Activated naive CD4-positive, alpha-beta T cell treated with anti-CD3 and anti-CD28 coated beads for 36 hours (primary cell): ENCODE data around the gene MYO1D. TPM values are rescaled to one million over a fixed set of nuclear protein-coding genes. Genes with fewer than 3 reads are reported as not detected.
A peak's percentile ranks its signal among the peaks of the same experiment; 100 is the strongest.
"Not testable (repeated sequence)": the region's sequence is repeated elsewhere in the genome, so short reads cannot be mapped to it uniquely, and the experiment has no call there.

Experiments used
- CTCF ChIA-PET: fragments of 350-600 bp; sonication (Branson Sonifier 250); formaldehyde crosslinking; loops from one replicate; lab custom pipeline; 2021; ENCODE audit warnings: antibody characterized with exemption; lab: Charles Lee
- DNase-seq: peaks from one replicate; pipeline ENCODE4 v3.0.0-alpha.2; 2020
- H3K27ac Mint-ChIP-seq: one replicate; pipeline ENCODE4 v1.8.0; 2021; ENCODE audit warnings: mild to moderate bottlenecking, mixed read lengths
- H3K27me3 Mint-ChIP-seq: one replicate; pipeline ENCODE4 v1.8.0; 2021; ENCODE audit warnings: low read depth, mixed read lengths
- H3K36me3 Mint-ChIP-seq: one replicate; pipeline ENCODE4 v1.8.0; 2021; ENCODE audit warnings: low read depth, mixed read lengths
- H3K4me1 Mint-ChIP-seq: one replicate; pipeline ENCODE4 v1.8.0; 2021; ENCODE audit warnings: low read depth, mixed read lengths
- H3K4me3 Mint-ChIP-seq: one replicate; pipeline ENCODE4 v1.8.0; 2021; ENCODE audit warnings: mild to moderate bottlenecking, moderate library complexity, mixed read lengths
- H3K9me3 Mint-ChIP-seq: one replicate; pipeline ENCODE4 v1.8.0; 2021; ENCODE audit warnings: mixed read lengths
- intact Hi-C: fragments of 100-400 bp; cut with micrococcal nuclease; formaldehyde crosslinking; loops from one replicate; pipeline ENCODE4 v1.15.1; 2023
- total RNA-seq, 2 experiments: library from RNA; stranded (reverse); gene quantifications; one replicate each; pipeline ENCODE4 v1.2.3, GENCODE V29; 2021

The MYO1D gene
- total RNA-seq, 2 experiments from 2014 or later = 6.7 to 8.3 TPM

- DNase-seq = no peak
- intact Hi-C loops = no loop called here
- H3K27me3 Mint-ChIP-seq = no peaks in the 10 kb centered on the region
- no peak overlapping the region for H3K4me3 Mint-ChIP-seq
- peaks cover 38% of the 10 kb centered on the region for H3K4me1 Mint-ChIP-seq
- H3K27ac Mint-ChIP-seq = no peak overlapping the region
- no peaks in the 10 kb centered on the region for H3K36me3 Mint-ChIP-seq
- H3K9me3 Mint-ChIP-seq = no peaks in the 10 kb centered on the region
- CTCF ChIA-PET = interaction anchor here (0.6 to 1.8 kb wide), 4 partner anchors 25 to 87 kb away, joined by 3 to 5 read pairs (median 3); no protein-coding TSS in a partner anchor
Measured at GRCh38 chr17:32549559-32549958, 327.4 kb downstream of the MYO1D start.

DNA sequence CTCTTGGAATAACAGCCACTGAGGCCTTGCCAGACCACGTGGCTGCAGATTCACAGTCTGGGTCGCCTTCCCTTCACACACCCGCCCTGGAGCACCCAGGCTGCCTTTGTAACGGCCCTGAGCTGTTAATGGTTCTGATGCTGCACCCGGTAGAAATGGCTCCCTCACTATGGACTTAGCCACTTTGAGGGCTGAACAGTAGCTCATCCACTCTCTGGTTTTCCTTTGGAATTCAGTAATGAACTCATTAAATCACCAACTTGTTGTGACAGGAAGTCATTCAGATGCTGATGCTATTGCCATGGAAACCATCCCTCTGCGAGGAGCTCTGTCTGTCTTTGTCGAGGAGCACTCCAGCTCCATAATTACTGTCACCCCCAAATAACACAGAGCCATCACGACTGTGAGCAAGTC lies 330.9 kb downstream of the MYO1D start:
- no peaks in the 10 kb centered on the region for H3K9me3 Mint-ChIP-seq
- no peak overlapping the region for H3K4me3 Mint-ChIP-seq
- intact Hi-C loops = no loop called here
- no peak for DNase-seq
- no peaks in the 10 kb centered on the region for H3K27me3 Mint-ChIP-seq
- no peaks in the 10 kb centered on the region for H3K36me3 Mint-ChIP-seq
- CTCF ChIA-PET = interaction anchor here (0.6 kb wide), 1 partner anchor 41 kb away, joined by 3 read pairs; no protein-coding TSS in a partner anchor
- H3K4me1 Mint-ChIP-seq = peaks cover 7% of the 10 kb centered on the region
- H3K27ac Mint-ChIP-seq = no peak overlapping the region

- no peak overlapping the region for H3K4me3 Mint-ChIP-seq
- CTCF ChIA-PET = interaction anchor here (0.6 kb wide), 1 partner anchor 80 kb away, joined by 5 read pairs; no protein-coding TSS in a partner anchor
- no peaks in the 10 kb centered on the region for H3K9me3 Mint-ChIP-seq
- DNase-seq = no peak
- H3K27me3 Mint-ChIP-seq = no peaks in the 10 kb centered on the region
- H3K27ac Mint-ChIP-seq = no peak overlapping the region
- no peaks in the 10 kb centered on the region for H3K36me3 Mint-ChIP-seq
- intact Hi-C loops = no loop called here
- H3K4me1 Mint-ChIP-seq = no peaks in the 10 kb centered on the region
Measured at GRCh38 chr17:32542186-32542585, 334.7 kb downstream of the MYO1D start.

DNA sequence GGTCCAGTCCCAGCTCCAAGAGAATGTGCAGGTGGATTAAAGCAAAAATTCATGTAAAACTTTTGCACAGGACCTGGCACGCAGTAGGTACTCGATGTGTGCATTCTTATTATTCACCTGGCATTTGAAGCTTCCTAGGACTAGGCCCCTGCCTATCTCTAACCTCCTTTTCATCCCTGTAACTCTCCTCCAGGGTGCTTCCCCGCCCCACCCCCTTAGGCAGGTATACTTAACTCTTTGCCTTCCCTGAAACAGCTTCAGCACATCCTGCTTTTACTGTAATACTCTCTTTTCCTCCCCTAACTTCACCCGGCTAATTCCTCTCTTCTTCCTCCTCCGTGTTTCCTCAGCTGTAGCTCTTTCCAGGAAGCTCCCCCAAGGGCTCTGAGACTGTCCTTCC lies 335.3 kb downstream of the MYO1D start:
- DNase-seq = no peak
- Mint-ChIP-seq H3K27ac (no peak overlapping the region), H3K4me3 (no peak overlapping the region), H3K27me3 (no peaks in the 10 kb centered on the region), H3K9me3 (no peaks in the 10 kb centered on the region), H3K36me3 (no peaks in the 10 kb centered on the region), H3K4me1 (no peaks in the 10 kb centered on the region)
- CTCF ChIA-PET = interaction anchor here (0.9 kb wide), 1 partner anchor 13 kb away, joined by 3 read pairs; no protein-coding TSS in a partner anchor
- intact Hi-C loops = no loop called here

DNA sequence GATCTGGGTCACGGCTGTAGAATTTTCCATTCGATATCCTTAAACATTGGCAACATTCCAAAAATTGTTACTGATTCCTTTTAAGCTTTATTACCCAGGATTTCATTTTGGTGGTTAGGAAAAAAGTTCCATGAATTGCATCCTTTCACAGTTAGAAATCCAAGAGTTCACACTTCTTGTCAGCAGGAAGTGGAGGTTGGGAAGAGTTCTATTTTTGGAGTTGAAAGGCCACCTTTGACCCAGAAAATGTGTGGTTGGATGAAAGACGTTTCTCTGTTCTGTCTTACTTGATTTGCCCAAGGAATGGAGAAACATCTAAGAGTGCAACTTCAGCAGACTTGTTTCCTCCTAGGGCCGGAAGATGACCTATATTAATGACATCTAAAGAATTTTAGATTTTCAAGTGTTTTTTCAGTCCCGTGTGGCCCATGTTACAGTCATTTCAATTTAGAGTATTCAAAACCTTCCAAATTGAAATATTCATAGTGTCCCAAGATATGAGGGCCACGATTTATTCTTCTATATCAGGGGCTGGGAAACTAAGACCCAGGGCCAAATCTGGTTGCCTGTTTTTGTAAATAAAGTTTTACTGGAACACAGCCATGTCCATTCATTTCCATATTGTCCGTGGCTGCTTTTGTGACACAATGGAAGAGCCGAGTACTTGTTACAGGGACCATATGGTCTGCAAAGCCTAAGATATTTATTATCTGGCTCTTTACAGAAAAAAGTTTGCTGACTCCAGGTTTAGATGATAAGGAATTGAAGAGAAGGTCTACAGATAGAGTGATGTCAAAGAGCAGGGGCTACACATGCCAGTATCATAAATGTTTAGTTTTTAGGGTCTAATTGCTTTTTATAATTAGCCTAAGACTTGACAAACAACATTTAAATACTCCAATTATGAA lies 339.9 kb downstream of the MYO1D start:
- Mint-ChIP-seq H3K4me1 (peaks cover 8% of the 10 kb centered on the region), H3K27me3 (no peaks in the 10 kb centered on the region), H3K36me3 (no peaks in the 10 kb centered on the region), H3K27ac (no peak overlapping the region), H3K9me3 (no peaks in the 10 kb centered on the region), H3K4me3 (no peak overlapping the region)
- intact Hi-C loops = no loop called here
- CTCF ChIA-PET = interaction anchor here (0.6 kb wide), 1 partner anchor 13 kb away, joined by 6 read pairs; no protein-coding TSS in a partner anchor
- DNase-seq = no peak

DNA sequence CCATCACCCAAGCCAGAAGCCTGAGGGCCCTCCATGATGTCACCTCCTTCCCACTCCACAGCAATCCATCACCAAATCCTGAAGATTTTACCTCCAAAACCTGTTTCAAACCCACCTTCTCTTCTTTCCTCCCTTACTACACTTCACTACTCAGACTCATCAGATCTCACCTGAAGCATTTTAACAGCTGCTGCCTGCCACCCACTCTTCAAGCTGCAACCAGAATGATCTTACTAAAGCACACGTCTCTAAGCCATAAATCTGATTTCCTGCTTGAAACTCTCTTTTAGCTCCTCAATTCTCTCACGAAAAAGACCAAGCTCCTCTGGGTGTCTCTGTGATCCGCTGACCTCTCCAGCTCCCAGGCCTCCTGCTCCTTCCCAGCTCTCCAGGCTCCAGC lies 343.6 kb downstream of the MYO1D start:
- no peaks in the 10 kb centered on the region for H3K27me3 Mint-ChIP-seq
- intact Hi-C loops = no loop called here
- H3K36me3 Mint-ChIP-seq = no peaks in the 10 kb centered on the region
- DNase-seq = peak; percentile 25
- H3K4me1 Mint-ChIP-seq = peaks cover 19% of the 10 kb centered on the region
- CTCF ChIA-PET = interaction anchor here (0.7 to 2.0 kb wide), 4 partner anchors 9 to 126 kb away, joined by 3 to 6 read pairs (median 3); no protein-coding TSS in a partner anchor
- H3K9me3 Mint-ChIP-seq = no peaks in the 10 kb centered on the region
- H3K4me3 Mint-ChIP-seq = no peak overlapping the region
- no peak overlapping the region for H3K27ac Mint-ChIP-seq

GRCh38 chr17:32529604-32530003 lies 347.3 kb downstream of the MYO1D start:
- Mint-ChIP-seq H3K4me3 (no peak overlapping the region), H3K4me1 (peaks cover 34% of the 10 kb centered on the region), H3K36me3 (no peaks in the 10 kb centered on the region), H3K27ac (no peak overlapping the region), H3K27me3 (no peaks in the 10 kb centered on the region), H3K9me3 (no peaks in the 10 kb centered on the region)
- CTCF ChIA-PET = interaction anchor here (1.0 kb wide), 2 partner anchors 38 to 46 kb away, joined by 3 read pairs; no protein-coding TSS in a partner anchor
- intact Hi-C loops = no loop called here
- no peak for DNase-seq

DNA sequence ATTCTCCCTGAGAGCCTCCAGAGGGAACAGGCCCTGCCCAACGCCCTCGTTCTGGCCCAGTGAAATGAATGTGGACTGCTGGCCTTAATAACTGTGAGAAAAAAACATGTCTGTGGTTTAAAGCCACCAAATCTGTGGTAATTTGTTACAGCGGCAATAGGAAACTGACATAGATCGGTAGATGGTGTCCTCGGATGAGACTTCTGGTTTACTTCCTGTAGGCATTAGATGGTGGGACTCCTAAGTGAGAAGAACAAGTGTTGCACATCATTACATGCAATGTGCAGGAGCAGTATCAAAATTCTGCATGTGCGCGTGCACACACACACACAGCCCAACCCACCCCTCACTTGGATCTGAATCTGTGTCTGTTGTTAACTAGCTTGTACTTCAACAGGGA lies 348.1 kb downstream of the MYO1D start:
- H3K4me1 Mint-ChIP-seq = peaks cover 42% of the 10 kb centered on the region
- CTCF ChIA-PET = interaction anchor here (1.0 to 1.6 kb wide), 3 partner anchors 13 to 41 kb away, joined by 3 to 6 read pairs (median 3); partner anchors contain the start of gene CDK5R1

GRCh38 chr17:32527146-32527545 lies 349.8 kb downstream of the MYO1D start:
- H3K4me1 Mint-ChIP-seq = peaks cover 51% of the 10 kb centered on the region
- H3K9me3 Mint-ChIP-seq = no peaks in the 10 kb centered on the region
- DNase-seq = no peak

More for the DNA sequence above, 348.1 kb downstream of the MYO1D start:
- H3K4me3 Mint-ChIP-seq = no peak overlapping the region
- no peak overlapping the region for H3K27ac Mint-ChIP-seq
- DNase-seq = no peak
- H3K27me3 Mint-ChIP-seq = no peaks in the 10 kb centered on the region
- no peaks in the 10 kb centered on the region for H3K36me3 Mint-ChIP-seq
- H3K9me3 Mint-ChIP-seq = no peaks in the 10 kb centered on the region
- intact Hi-C loops = no loop called here

GRCh38 chr17:32525122-32525521 lies 351.8 kb downstream of the MYO1D start:
- DNase-seq = no peak
- Mint-ChIP-seq H3K27me3 (no peaks in the 10 kb centered on the region), H3K4me3 (no peak overlapping the region), H3K9me3 (no peaks in the 10 kb centered on the region), H3K36me3 (no peaks in the 10 kb centered on the region), H3K4me1 (peaks cover 63% of the 10 kb centered on the region), H3K27ac (peak overlapping the region; percentile 99)
- intact Hi-C loops = loop anchor here (2.0 kb wide), 2 partner anchors 64 to 352 kb away; partner anchors contain the start of gene MYO1D
- CTCF ChIA-PET = interaction anchor here (0.6 to 1.8 kb wide), 6 partner anchors 13 to 353 kb away, joined by 3 to 6 read pairs (median 4); partner anchors contain the start of gene CDK5R1

More at GRCh38 chr17:32527146-32527545, 349.8 kb downstream of the MYO1D start:
- H3K36me3 Mint-ChIP-seq = no peaks in the 10 kb centered on the region
- intact Hi-C loops = no loop called here
- H3K27ac Mint-ChIP-seq = no peak overlapping the region
- no peaks in the 10 kb centered on the region for H3K27me3 Mint-ChIP-seq
- H3K4me3 Mint-ChIP-seq = no peak overlapping the region
- CTCF ChIA-PET = interaction anchor here (1.4 to 1.6 kb wide), 3 partner anchors 10 to 40 kb away, joined by 3 to 6 read pairs (median 4); partner anchors contain the start of gene CDK5R1

DNA sequence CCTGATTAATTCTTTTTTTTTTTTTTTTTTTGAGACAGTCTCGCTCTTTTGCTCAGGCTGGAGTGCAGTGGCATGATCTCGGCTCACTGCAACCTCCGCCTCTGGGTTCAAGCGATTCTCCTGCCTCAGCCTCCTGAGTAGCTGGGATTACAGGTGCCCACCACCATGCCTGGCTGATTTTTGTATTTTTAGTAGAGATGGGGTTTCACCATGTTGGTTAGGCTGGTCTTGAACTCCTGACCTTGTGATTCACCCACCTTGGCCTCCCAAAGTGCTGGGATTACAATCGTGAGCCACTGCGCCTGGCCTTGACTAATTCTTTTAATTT lies 352.4 kb downstream of the MYO1D start:
- not testable (repeated sequence) for H3K9me3 Mint-ChIP-seq, H3K27me3 Mint-ChIP-seq, DNase-seq, H3K36me3 Mint-ChIP-seq
- intact Hi-C loops = loop anchor here (1.0 to 5.0 kb wide), 6 partner anchors 33 to 1202 kb away; partner anchors contain the start of genes EVI2A and MYO1D
- CTCF ChIA-PET = interaction anchor here (0.6 to 1.8 kb wide), 11 partner anchors 9 to 353 kb away, joined by 3 to 6 read pairs (median 4); partner anchors contain the start of gene CDK5R1
- peak overlapping the region; percentile 42 for H3K4me3 Mint-ChIP-seq
- peaks cover 68% of the 10 kb centered on the region for H3K4me1 Mint-ChIP-seq
- H3K27ac Mint-ChIP-seq = peak overlapping the region; percentile 99
